Activated CD4-positive, alpha-beta T cell treated with anti-CD3 and anti-CD28 coated beads, Interleukin-2, amount 10 ng/mL, durations not matched to agents 24 days and 14 days (primary cell): Measurements from ENCODE around the gene MPZL3. TPM values are rescaled to one million over a fixed set of nuclear protein-coding genes. Genes with fewer than 3 reads are reported as not detected.
A peak's percentile ranks its signal among the peaks of the same experiment; 100 is the strongest.

Experiments used
- DNase-seq: peaks from one replicate; pipeline ENCODE4 v3.0.0; 2022
- H3K27ac Mint-ChIP-seq: one replicate; pipeline ENCODE4 v1.8.0; 2022; ENCODE audit warnings: mild to moderate bottlenecking, mixed read lengths
- H3K27me3 Mint-ChIP-seq: one replicate; pipeline ENCODE4 v1.8.0; 2022; ENCODE audit warnings: mixed read lengths
- H3K36me3 Mint-ChIP-seq: one replicate; pipeline ENCODE4 v1.8.0; 2022; ENCODE audit warnings: low read depth, mild to moderate bottlenecking, mixed read lengths
- H3K4me1 Mint-ChIP-seq: one replicate; pipeline ENCODE4 v1.8.0; 2021; ENCODE audit warnings: mixed read lengths
- H3K4me3 Mint-ChIP-seq: one replicate; pipeline ENCODE4 v1.8.0; 2022; ENCODE audit warnings: mild to moderate bottlenecking, moderate library complexity, mixed read lengths
- H3K9me3 Mint-ChIP-seq: one replicate; pipeline ENCODE4 v1.8.0; 2021; ENCODE audit warnings: mixed read lengths
- intact Hi-C: fragments of 100-400 bp; cut with micrococcal nuclease; formaldehyde crosslinking; loops from one replicate; pipeline ENCODE4 v1.15.1; 2023
- total RNA-seq: library from RNA; stranded (reverse); gene quantifications from 2 replicates; pipeline ENCODE4 v1.2.3, GENCODE V29; 2022

The MPZL3 gene
- total RNA-seq, 1 donor from 2014 or later = 65.4 TPM

DNA sequence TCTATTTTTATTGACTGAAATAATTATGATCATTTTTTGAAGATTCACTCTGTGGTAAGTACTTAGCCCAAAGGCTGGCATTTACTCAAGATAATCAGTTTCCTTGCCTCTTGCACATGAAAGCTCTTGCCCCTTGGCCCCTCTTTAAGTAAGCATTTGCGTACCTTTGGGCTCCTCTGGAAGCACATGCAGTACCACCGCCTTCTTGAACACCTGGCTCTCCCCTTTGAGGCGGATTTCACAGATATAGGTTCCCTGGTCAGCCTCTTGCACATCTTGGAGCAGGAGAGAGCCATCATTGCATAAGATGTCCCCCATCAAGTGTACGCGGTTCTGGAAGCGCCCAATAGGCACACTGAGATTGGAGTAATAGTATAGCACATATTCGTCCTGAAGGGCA, 41.8 kb downstream of the MPZL3 start:
- H3K36me3 Mint-ChIP-seq = peaks cover 87% of the 10 kb centered on the region
- H3K4me3 Mint-ChIP-seq = no peak overlapping the region
- H3K27ac Mint-ChIP-seq = peak overlapping the region; percentile 16

DNA sequence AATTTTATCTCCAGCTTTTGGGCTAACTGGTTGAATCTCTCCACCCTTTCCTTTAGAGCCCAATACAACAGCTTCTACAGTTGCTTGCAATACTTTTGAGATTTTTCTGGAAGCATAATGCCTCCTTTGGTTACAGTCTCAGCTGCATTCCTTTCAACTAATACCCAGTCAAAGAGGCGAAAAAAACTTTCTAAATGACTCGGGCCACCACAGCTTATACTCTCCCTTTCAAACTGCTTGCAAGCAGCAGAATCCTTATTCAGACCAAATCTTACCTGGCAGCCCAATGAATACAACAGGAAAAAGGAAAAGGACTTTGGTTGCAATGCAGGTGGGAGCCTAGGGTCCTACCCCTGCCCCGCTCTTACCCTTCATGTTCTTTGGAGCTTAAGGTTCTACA, 43.1 kb downstream of the MPZL3 start:
- Mint-ChIP-seq H3K4me3 (peak overlapping the region; percentile 47), H3K4me1 (peaks cover 71% of the 10 kb centered on the region), H3K27me3 (no peaks in the 10 kb centered on the region), H3K27ac (peak overlapping the region; percentile 86), H3K9me3 (peaks cover 8% of the 10 kb centered on the region), H3K36me3 (peaks cover 80% of the 10 kb centered on the region)
- intact Hi-C loops = no loop called here
- DNase-seq = no peak

More for the DNA sequence above, 41.8 kb downstream of the MPZL3 start:
- intact Hi-C loops = no loop called here
- Mint-ChIP-seq H3K27me3 (no peaks in the 10 kb centered on the region), H3K4me1 (peaks cover 77% of the 10 kb centered on the region), H3K9me3 (peaks cover 8% of the 10 kb centered on the region)
- DNase-seq = no peak

DNA sequence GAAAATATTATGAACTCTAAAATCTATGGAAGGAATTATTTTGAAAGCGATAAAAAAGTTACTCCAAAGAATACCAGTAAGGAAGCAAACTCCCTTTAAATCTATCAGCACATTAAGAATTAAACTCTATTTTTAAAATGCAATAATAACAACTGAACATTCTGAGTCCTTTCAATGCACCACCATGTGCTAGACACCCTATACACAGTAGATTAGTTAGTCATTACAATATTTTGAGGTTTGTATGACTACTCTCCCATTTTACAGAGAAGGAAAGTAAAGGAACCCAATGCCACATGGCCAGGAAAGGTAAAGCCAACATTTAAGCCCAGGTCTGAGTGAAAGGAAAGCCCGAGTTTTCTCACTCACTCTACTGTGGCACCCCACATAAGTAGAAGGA, 45.1 kb downstream of the MPZL3 start:
- Mint-ChIP-seq H3K27ac (no peak overlapping the region), H3K36me3 (peaks cover 62% of the 10 kb centered on the region)
- intact Hi-C loops = loop anchor here (2.0 kb wide), 1 partner anchor 138 kb away; the partner anchor contains the start of gene CD3G

DNA sequence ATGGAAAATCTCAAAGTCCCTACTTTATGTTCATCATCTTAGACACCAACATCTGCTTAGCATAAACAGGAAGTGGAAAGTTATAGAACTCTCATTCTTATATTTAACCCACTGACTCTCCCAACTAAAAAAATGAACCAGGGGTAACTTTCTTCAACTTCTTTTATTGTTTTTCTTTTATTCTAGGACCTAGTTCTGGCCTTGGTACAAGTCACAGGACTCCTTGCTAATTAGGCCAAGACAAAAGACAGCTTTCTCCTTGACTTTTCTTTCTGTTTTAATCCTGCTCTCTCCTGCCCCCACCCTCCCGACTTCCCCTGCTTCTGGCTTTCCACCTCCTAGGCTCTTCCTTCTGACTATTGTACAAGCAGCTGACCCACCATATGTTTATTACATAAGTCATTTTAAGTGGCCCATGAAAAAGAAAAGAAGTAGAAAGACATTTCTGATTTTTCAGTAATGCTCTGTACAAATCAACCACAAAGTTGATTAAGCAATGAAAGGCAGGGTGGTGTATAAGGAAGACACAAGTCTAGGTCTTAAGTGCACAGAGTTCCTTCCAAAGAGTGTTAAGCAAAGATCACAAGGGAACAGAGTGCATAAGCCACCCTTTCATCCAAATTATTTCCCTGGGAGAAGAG, 45.7 kb downstream of the MPZL3 start:
- peak overlapping the region; percentile 65 for H3K4me3 Mint-ChIP-seq
- DNase-seq = no peak
- intact Hi-C loops = loop anchor here (1.0 to 2.0 kb wide), 3 partner anchors 11 to 138 kb away; partner anchors contain the start of gene CD3G
- peaks cover 8% of the 10 kb centered on the region for H3K9me3 Mint-ChIP-seq
- peaks cover 57% of the 10 kb centered on the region for H3K36me3 Mint-ChIP-seq
- H3K4me1 Mint-ChIP-seq = peaks cover 47% of the 10 kb centered on the region
- H3K27ac Mint-ChIP-seq = no peak overlapping the region
- no peaks in the 10 kb centered on the region for H3K27me3 Mint-ChIP-seq

More for the DNA sequence above, 45.1 kb downstream of the MPZL3 start:
- Mint-ChIP-seq H3K27me3 (no peaks in the 10 kb centered on the region), H3K4me1 (peaks cover 52% of the 10 kb centered on the region), H3K9me3 (peaks cover 8% of the 10 kb centered on the region), H3K4me3 (peak overlapping the region; percentile 65)
- no peak for DNase-seq

DNA sequence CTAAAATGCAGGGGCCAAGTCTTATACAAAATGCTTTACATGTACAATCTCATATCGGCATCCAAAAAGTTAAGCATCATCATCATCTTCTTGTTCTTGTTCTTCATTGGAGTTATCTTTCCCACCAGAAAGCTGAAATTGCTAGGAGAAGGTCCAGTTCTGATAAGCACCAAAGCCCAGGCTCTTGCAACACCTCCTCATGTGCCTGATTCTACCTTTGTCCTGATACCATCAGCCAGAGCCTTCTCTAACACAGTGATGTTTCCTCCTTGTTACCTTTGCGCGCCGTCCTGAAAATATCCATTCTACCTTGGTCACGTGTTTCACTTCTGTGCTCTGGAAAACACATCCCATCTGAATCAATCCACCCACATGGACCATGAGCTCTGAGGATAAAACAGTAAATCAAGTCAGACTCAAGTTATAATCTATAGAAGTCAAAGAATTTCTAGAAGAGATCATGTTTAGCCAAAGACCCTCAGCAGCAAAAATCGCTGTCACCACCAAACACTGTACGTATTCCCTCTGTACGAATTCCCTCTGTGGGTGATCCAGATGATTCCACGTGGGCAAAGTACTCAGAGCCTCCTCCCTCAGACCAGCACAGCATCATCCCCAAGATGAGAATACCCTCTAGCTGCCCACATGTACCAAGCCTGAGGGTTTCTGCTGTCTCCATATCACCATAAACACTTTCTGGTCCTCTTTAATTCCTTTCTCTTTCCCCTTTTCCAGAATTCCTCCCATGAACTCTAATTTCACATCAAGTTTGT, 46.4 kb downstream of the MPZL3 start:
- no peak for DNase-seq
- intact Hi-C loops = loop anchor here (1.0 to 2.0 kb wide), 3 partner anchors 12 to 139 kb away; partner anchors contain the start of gene CD3G
- H3K27me3 Mint-ChIP-seq = no peaks in the 10 kb centered on the region
- no peak overlapping the region for H3K27ac Mint-ChIP-seq
- peak overlapping the region; percentile 65 for H3K4me3 Mint-ChIP-seq
- peaks cover 50% of the 10 kb centered on the region for H3K36me3 Mint-ChIP-seq
- peaks cover 8% of the 10 kb centered on the region for H3K9me3 Mint-ChIP-seq
- peaks cover 44% of the 10 kb centered on the region for H3K4me1 Mint-ChIP-seq

DNA sequence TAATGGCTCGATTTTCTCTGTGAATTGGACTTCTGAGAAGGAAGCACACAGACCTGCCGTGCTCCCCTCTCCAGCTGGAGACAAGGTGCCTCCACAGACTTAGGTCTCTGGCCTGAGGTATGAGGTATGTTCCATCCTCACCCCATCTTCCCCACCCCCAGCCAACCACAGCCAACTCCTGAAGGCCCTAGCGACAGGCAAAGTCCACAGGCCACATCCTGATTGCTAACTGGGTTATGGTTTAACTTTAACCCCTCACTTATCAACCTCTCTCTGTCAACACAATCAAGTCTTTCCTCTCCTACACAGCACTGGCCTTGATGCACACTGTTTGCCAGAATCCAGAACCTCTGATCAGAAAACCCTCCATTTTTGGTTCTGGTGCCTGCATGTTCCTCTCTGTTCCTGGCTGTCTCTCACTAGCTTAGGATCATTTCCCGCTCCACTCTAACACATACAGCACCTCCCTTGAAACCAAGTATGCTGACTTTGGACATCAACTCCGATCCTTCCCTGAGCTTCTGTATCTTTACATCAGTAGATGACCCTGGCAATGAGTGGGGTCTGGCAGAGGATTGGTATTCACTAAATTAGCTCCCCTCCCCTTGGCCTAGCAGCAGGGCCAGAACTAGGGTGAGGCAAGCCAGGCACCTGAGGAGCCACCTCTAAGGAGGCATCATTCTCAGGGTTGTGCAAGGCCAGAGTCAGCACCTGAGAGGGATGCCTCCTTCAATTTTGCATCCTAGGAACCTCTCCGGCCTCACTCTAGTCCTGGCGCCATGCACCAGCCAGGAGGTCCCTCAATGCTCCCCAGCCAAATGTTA, 49.4 kb downstream of the MPZL3 start:
- Mint-ChIP-seq H3K36me3 (peaks cover 52% of the 10 kb centered on the region), H3K4me1 (peaks cover 39% of the 10 kb centered on the region), H3K27ac (no peak overlapping the region), H3K27me3 (no peaks in the 10 kb centered on the region), H3K4me3 (no peak overlapping the region), H3K9me3 (peaks cover 8% of the 10 kb centered on the region)
- intact Hi-C loops = loop anchor here (1.0 to 5.0 kb wide), 3 partner anchors 21 to 234 kb away; partner anchors contain the start of gene KMT2A
- DNase-seq = peak; percentile 93

DNA sequence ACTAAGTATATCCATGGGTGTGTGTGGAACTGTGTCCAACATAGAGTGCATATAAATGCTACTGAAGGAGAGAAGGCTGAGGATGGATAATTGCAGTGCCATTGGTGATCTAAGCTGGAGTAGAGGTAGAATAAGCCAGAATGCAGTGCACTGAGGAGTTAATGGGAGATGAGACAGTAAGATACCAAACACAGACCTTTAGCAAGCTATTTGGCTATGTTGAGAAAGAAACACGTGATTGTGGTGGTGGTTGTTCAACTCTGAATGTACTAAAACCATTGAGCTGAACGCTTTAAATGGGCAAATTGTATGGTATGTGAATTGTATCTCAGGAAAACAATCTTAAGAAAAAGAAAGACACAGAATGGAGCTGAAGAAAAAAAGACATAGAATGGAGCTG, 50.2 kb downstream of the MPZL3 start:
- DNase-seq = peak; percentile 61
- no peak overlapping the region for H3K27ac Mint-ChIP-seq
- intact Hi-C loops = loop anchor here (1.0 to 5.0 kb wide), 8 partner anchors 15 to 235 kb away; partner anchors contain the start of genes CD3D and KMT2A
- no peaks in the 10 kb centered on the region for H3K27me3 Mint-ChIP-seq
- H3K36me3 Mint-ChIP-seq = peaks cover 50% of the 10 kb centered on the region
- H3K4me1 Mint-ChIP-seq = peaks cover 34% of the 10 kb centered on the region
- H3K9me3 Mint-ChIP-seq = peaks cover 8% of the 10 kb centered on the region
- H3K4me3 Mint-ChIP-seq = no peak overlapping the region

DNA sequence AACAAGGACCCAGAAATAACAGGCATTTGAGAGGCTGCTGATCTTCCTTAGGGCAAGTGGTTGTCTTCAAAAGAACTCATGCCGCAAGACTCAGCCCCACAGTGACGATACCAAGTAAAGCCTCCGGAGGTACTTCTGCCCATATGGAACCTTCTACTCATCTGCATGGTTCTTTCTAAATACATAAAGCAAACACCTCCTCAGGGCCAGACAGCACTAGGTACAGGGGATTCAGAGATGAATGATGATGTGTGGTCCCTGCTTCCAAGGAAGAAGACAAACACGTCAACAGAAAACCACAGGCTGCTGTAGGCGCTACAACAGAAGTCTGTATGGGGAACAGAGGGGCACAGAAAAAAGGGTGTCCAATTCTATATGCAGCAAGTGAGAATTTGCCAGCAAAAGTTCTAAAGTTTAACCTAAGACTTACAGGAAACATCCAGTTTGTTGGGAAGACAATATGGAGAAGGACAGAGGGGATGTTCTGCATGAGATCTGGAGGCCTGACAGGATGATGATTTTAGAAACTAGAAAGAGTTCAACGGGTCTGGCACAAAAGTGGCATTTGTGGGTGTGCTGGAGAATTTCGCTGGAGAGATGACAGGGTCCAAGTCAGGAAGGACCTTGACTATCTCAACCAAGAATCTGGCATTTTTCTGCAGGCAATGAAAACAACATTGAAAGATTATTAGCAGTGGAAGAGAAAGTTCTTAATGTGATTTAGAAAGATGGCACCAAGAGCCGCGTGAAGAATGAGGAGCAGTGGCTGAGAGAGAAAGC, 51.1 kb downstream of the MPZL3 start:
- DNase-seq = peak; percentile 84
- H3K4me1 Mint-ChIP-seq = peaks cover 27% of the 10 kb centered on the region
- no peak overlapping the region for H3K27ac Mint-ChIP-seq
- H3K4me3 Mint-ChIP-seq = no peak overlapping the region
- intact Hi-C loops = loop anchor here (1.0 to 5.0 kb wide), 6 partner anchors 16 to 236 kb away; partner anchors contain the start of genes CD3D and KMT2A
- peaks cover 51% of the 10 kb centered on the region for H3K36me3 Mint-ChIP-seq
- H3K27me3 Mint-ChIP-seq = no peaks in the 10 kb centered on the region
- H3K9me3 Mint-ChIP-seq = peaks cover 6% of the 10 kb centered on the region

DNA sequence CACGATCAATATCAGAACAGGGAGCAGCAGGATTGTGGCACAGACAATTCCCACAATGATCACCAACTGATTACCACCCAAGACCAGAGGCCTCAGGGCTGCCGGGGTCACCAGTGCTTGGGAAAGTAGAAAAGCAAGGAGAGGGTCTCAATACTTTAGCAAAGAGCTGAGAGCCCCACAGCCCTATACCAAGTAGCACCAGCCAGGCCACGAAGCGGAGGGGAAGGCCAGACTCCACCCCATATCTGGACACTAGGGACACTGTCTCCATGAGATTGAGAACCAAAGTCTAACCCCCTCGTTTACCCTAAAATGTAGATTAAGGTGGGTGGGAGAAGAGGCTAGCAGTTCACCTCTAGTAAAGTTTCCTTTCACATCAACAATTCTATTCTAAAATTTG, 51.7 kb downstream of the MPZL3 start:
- no peaks in the 10 kb centered on the region for H3K27me3 Mint-ChIP-seq
- intact Hi-C loops = loop anchor here (2.0 to 5.0 kb wide), 4 partner anchors 32 to 237 kb away; partner anchors contain the start of genes CD3D and KMT2A
- no peak overlapping the region for H3K4me3 Mint-ChIP-seq
- H3K27ac Mint-ChIP-seq = no peak overlapping the region
- H3K9me3 Mint-ChIP-seq = no peaks in the 10 kb centered on the region
- peaks cover 47% of the 10 kb centered on the region for H3K36me3 Mint-ChIP-seq
- H3K4me1 Mint-ChIP-seq = peaks cover 21% of the 10 kb centered on the region
- no peak for DNase-seq

DNA sequence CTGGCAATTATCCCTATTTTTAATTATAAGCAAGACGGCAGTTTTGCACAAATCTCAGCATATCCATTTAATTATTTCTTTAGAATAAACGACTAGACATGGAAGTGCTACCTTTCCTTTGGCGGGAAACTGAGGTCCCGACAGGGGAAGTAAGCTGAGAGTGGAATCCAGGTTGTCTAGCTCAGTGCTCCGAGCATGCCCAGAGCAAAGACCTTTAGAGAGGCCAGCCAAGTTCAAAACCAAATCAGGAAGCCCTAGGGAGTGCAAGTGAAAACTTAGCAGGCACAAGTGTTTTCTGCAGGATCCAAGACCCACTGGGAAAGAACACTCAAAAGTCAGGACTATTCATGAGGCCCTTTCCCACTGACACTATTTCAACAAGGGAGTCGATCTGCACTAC, 53.0 kb downstream of the MPZL3 start:
- Mint-ChIP-seq H3K36me3 (peaks cover 56% of the 10 kb centered on the region), H3K9me3 (no peaks in the 10 kb centered on the region), H3K27ac (peak overlapping the region; percentile 82), H3K4me1 (peaks cover 18% of the 10 kb centered on the region), H3K27me3 (no peaks in the 10 kb centered on the region), H3K4me3 (peak overlapping the region; percentile 62)
- intact Hi-C loops = no loop called here
- no peak for DNase-seq

DNA sequence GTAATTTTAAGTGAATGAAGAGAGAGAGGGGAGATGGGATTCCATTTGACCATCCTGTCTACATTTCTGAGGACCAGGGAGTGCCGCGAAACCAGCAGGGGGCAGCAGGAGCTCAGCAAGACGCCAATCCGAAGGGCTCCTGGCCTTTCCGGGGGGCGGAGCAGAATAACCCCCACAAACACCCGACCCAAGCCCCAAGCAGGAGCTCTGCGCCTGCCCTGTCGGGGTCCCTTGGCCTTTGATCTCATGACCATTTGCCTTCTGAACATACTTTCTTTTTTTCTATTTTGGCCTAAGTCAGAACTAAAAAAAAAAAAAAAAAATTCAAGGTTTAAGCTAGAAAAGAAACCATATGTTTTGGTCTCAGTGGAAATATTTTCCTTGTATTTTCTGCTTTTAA, 53.8 kb downstream of the MPZL3 start:
- Mint-ChIP-seq H3K4me3 (peak overlapping the region; percentile 62), H3K27ac (peak overlapping the region; percentile 82), H3K4me1 (peaks cover 21% of the 10 kb centered on the region), H3K36me3 (peaks cover 64% of the 10 kb centered on the region), H3K27me3 (no peaks in the 10 kb centered on the region), H3K9me3 (no peaks in the 10 kb centered on the region)
- intact Hi-C loops = loop anchor here (1.0 kb wide), 2 partner anchors 93 to 155 kb away; no protein-coding TSS in a partner anchor
- DNase-seq = peak; percentile 94

DNA sequence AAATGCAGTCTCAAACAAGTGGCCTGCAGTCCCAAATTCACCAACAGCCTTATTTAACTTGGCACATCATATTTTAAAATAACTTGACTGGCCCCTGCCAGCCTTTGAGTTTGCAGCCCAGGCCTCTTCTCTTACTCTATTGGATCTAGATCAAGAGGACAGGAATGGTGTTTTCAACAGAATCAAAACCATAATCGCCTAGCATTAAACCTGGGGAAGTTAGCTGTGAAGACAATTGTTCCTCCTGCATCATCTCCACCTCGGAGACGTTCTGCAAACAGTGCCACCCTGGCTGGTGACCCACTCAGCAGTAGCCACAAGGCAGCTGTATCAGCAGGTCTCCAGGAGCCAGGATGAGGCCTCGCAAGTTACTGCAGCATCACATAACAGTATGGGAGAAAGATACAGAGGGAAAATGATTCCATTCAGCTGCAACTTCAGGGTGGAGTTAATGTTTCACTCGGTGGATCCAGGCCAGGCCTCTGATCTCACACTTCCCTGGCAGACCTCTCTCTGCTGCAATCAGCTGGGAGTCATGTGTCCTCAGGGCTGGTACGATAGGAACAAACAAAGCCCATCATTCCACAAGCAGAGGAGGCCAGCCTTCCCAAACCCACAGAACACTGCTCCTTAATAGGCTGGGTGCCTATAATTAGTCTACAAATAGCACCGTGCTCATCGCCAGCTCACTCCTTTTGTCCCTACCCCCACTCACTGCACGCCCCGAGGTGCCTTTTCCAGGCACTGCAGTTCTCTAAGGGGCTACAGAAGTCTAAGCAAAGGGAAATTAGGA, 57.1 kb downstream of the MPZL3 start:
- H3K4me1 Mint-ChIP-seq = peaks cover 21% of the 10 kb centered on the region
- no peak for DNase-seq
- H3K27ac Mint-ChIP-seq = peak overlapping the region; percentile 48
- intact Hi-C loops = no loop called here
- peaks cover under 1% of the 10 kb centered on the region for H3K27me3 Mint-ChIP-seq
- H3K4me3 Mint-ChIP-seq = no peak overlapping the region
- H3K36me3 Mint-ChIP-seq = peaks cover 86% of the 10 kb centered on the region
- no peaks in the 10 kb centered on the region for H3K9me3 Mint-ChIP-seq
